H9 (cell line): ENCODE data around the gene ZNF429. TPM values are rescaled to one million over a fixed set of nuclear protein-coding genes. Genes with fewer than 3 reads are reported as not detected.

Experiments
- DNase-seq: peaks from one replicate; pipeline ENCODE4 v3.0.0-alpha.2; 2017
- H2AFZ ChIP-seq: one replicate; pipeline ENCODE4 v1.6.1; 2013; ENCODE audit warnings: mild to moderate bottlenecking, low read length, control low read depth, moderate library complexity
- H2AK5ac ChIP-seq: 2 replicates; pipeline ENCODE4 v1.6.1; 2013; ENCODE audit warnings: low read length, control low read depth, mixed read lengths; ENCODE audit not compliant: insufficient read length
- H2BK120ac ChIP-seq: one replicate; pipeline ENCODE4 v1.6.1; 2013; ENCODE audit warnings: low read depth, mild to moderate bottlenecking, low read length, control low read depth, inconsistent platforms; ENCODE audit not compliant: poor library complexity, severe bottlenecking
- H2BK12ac ChIP-seq: 2 replicates; pipeline ENCODE4 v1.6.1; 2013; ENCODE audit warnings: low read length, control low read depth, mixed read lengths, low read depth; ENCODE audit not compliant: insufficient read length
- H2BK15ac ChIP-seq: 2 replicates; pipeline ENCODE4 v1.6.1; 2013; ENCODE audit warnings: low read depth, low read length, control low read depth
- H2BK20ac ChIP-seq: one replicate; pipeline ENCODE4 v1.6.1; 2013; ENCODE audit warnings: low read depth, mild to moderate bottlenecking, low read length, control low read depth, inconsistent platforms; ENCODE audit not compliant: poor library complexity, severe bottlenecking
- H2BK5ac ChIP-seq: 2 replicates; pipeline ENCODE4 v1.6.1; 2013; ENCODE audit warnings: low read length, control low read depth, mixed read lengths; ENCODE audit not compliant: insufficient read length
- H3K14ac ChIP-seq: 2 replicates; pipeline ENCODE4 v1.6.1; 2013; ENCODE audit warnings: low read length, control low read depth; ENCODE audit not compliant: insufficient read depth
- H3K18ac ChIP-seq: 2 replicates; pipeline ENCODE4 v1.6.1; 2013; ENCODE audit warnings: low read depth, mild to moderate bottlenecking, mixed read lengths, low read length, control low read depth; ENCODE audit not compliant: insufficient read length
- H3K23ac ChIP-seq: 2 replicates; pipeline ENCODE4 v1.6.1; 2013; ENCODE audit warnings: low read length, control low read depth, mixed read lengths, low read depth; ENCODE audit not compliant: insufficient read length
- H3K23me2 ChIP-seq: 2 replicates; pipeline ENCODE4 v1.6.1; 2013; ENCODE audit warnings: low read depth, mild to moderate bottlenecking, mixed read lengths, low read length, control low read depth; ENCODE audit not compliant: insufficient read length, poor library complexity, severe bottlenecking
- H3K27ac ChIP-seq: 2 replicates; pipeline ENCODE4 v1.5.1; 2013; ENCODE audit warnings: low read length, control low read depth, mixed read lengths, low read depth; ENCODE audit not compliant: insufficient read length
- H3K27me3 ChIP-seq: 2 replicates; pipeline ENCODE4 v1.6.1; 2013; ENCODE audit warnings: low read length, control low read depth, inconsistent platforms; ENCODE audit not compliant: insufficient read depth
- H3K4ac ChIP-seq: 2 replicates; pipeline ENCODE4 v1.6.1; 2013; ENCODE audit warnings: low read depth, mild to moderate bottlenecking, control low read depth, inconsistent platforms, low read length, moderate library complexity
- H3K4me1 ChIP-seq: 2 replicates; pipeline ENCODE4 v1.6.1; 2013; ENCODE audit warnings: low read length, control low read depth, inconsistent platforms; ENCODE audit not compliant: insufficient read depth
- H3K4me2 ChIP-seq: 2 replicates; pipeline ENCODE4 v1.6.1; 2013; ENCODE audit warnings: low read length, control low read depth, mixed read lengths; ENCODE audit not compliant: insufficient read length, insufficient read depth
- H3K56ac ChIP-seq: 2 replicates; pipeline ENCODE4 v1.6.1; 2013; ENCODE audit warnings: low read depth, mild to moderate bottlenecking, mixed read lengths, low read length, control low read depth; ENCODE audit not compliant: insufficient read length
- H3K79me1 ChIP-seq: 2 replicates; pipeline ENCODE4 v1.6.1; 2013; ENCODE audit warnings: low read depth, mild to moderate bottlenecking, moderate library complexity, low read length, control low read depth, inconsistent platforms; ENCODE audit not compliant: insufficient read depth, poor library complexity, severe bottlenecking
- H3K79me2 ChIP-seq: 2 replicates; pipeline ENCODE4 v1.6.1; 2013; ENCODE audit warnings: low read length, control low read depth, inconsistent platforms; ENCODE audit not compliant: insufficient read depth
- H3K9ac ChIP-seq: 2 replicates; pipeline ENCODE4 v1.6.1; 2013; ENCODE audit warnings: low read length, control low read depth, mixed read lengths; ENCODE audit not compliant: insufficient read length; ENCODE audit errors: extremely low read depth
- H3K9me3 ChIP-seq: one replicate; pipeline ENCODE4 v1.6.1; 2013; ENCODE audit warnings: low read depth, low read length, inconsistent platforms; ENCODE audit not compliant: control insufficient read depth
- H3T11ph ChIP-seq: one replicate; pipeline ENCODE4 v1.6.1; 2013; ENCODE audit warnings: mild to moderate bottlenecking, low read length, control low read depth, inconsistent platforms
- H4K20me1 ChIP-seq: one replicate; pipeline ENCODE4 v1.6.1; 2013; ENCODE audit not compliant: control insufficient read depth, insufficient read length, insufficient read depth
- H4K5ac ChIP-seq: 2 replicates; pipeline ENCODE4 v1.6.1; 2013; ENCODE audit warnings: low read depth, mild to moderate bottlenecking, mixed read lengths, low read length, control low read depth; ENCODE audit not compliant: insufficient read length
- H4K8ac ChIP-seq: replicated peaks from 2 replicates; pipeline ENCODE4 v1.6.1; 2013; ENCODE audit warnings: low read length, control low read depth, mixed read lengths, low read depth; ENCODE audit not compliant: insufficient read length
- H4K91ac ChIP-seq: 2 replicates; pipeline ENCODE4 v1.6.1; 2013; ENCODE audit warnings: low read depth, mild to moderate bottlenecking, moderate library complexity, mixed read lengths, low read length, control low read depth; ENCODE audit not compliant: insufficient read length
- H3K27ac Mint-ChIP-seq, 3 experiments: 2 replicates in 2 of 3; 3 replicates in 1 of 3; pipeline ENCODE4 v1.8.0; 2020 to 2021; ENCODE audit warnings: mixed read lengths in 3 of 3, mild to moderate bottlenecking in 1 of 3, moderate library complexity in 1 of 3
- H3K27me3 Mint-ChIP-seq: 2 replicates; pipeline ENCODE4 v1.8.0; 2021; ENCODE audit warnings: low read depth, mild to moderate bottlenecking, moderate library complexity, mixed read lengths
- H3K36me3 Mint-ChIP-seq, 3 experiments: 2 replicates in 2 of 3; 3 replicates in 1 of 3; pipeline ENCODE4 v1.8.0; 2020 to 2021; ENCODE audit warnings: low read depth in 3 of 3, mixed read lengths in 3 of 3; ENCODE audit not compliant: insufficient read depth in 1 of 3
- H3K4me1 Mint-ChIP-seq, 2 experiments: 2 replicates each; pipeline ENCODE4 v1.8.0; 2020; ENCODE audit warnings: mixed read lengths in 2 of 2
- H3K4me3 Mint-ChIP-seq, 2 experiments: 2 replicates in 1 of 2; 3 replicates in 1 of 2; pipeline ENCODE4 v1.8.0; 2020 to 2021; ENCODE audit warnings: mild to moderate bottlenecking in 2 of 2, mixed read lengths in 2 of 2, moderate library complexity in 1 of 2
- H3K9me3 Mint-ChIP-seq, 2 experiments: 2 replicates in 1 of 2; 3 replicates in 1 of 2; pipeline ENCODE4 v1.8.0; 2020; ENCODE audit warnings: mild to moderate bottlenecking in 2 of 2, mixed read lengths in 2 of 2, moderate library complexity in 1 of 2
- WGBS: extraction: QIAGEN DNeasy Blood & Tissue Kit; methylation state at CpG from one replicate; pipeline ENCODE4 v1.1.7; 2013; ENCODE audit warnings: missing lambda C conversion rate, low lambda C conversion rate, mixed read lengths; ENCODE audit not compliant: insufficient read length; ENCODE audit errors: extremely low coverage; 5-methylcytosine and 5-hydroxymethylcytosine counted together
- total RNA-seq: library from RNA; stranded (reverse); gene quantifications from 2 replicates; pipeline ENCODE4 v1.2.1, GENCODE V29; 2021
- TF ChIP-seq, protein P1 (sequence below): fragments of 200-600 bp; sonication (generic); conservative IDR thresholded peaks from 3 replicates; pipeline ENCODE4 v1.8.0; 2021; ENCODE audit warnings: antibody characterized with exemption, mild to moderate bottlenecking

Gene ZNF429
- total RNA-seq, 1 experiment from 2014 or later = 11.2 TPM

DNA sequence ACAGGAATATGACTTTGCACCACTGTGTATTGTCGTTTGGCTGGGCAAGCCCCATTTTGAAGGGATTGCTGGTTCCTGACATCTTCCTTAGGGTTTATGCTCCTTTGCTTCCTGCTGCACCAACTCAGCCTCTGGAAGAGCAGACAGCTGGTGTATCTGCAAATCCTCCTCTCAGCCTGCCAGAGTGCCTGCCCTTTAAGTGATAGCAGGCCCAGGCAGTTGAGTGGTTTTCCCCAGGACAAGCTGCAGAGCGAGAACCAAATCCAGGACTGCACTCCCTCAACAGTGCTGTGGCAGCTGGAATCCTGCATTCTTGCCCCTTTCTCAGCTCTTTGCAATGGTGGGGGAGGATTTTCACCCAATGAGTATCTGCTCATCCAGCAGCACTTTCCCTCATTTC is 85.5 kb downstream of the ZNF429 start:
- H3K79me2 ChIP-seq = no peaks in the 10 kb centered on the region
- no peak overlapping the region for H4K91ac ChIP-seq
- no peak overlapping the region for H3K27ac ChIP-seq
- no peak overlapping the region for H2AK5ac ChIP-seq
- H2BK120ac ChIP-seq = no peak overlapping the region
- no peaks in the 10 kb centered on the region for H3K4me1 ChIP-seq
- H2BK12ac ChIP-seq = no peak overlapping the region
- DNase-seq = no peak
- no peak overlapping the region for H2BK5ac ChIP-seq
- no peak overlapping the region for H3K18ac ChIP-seq
- no peaks in the 10 kb centered on the region for H4K20me1 ChIP-seq
- no peak overlapping the region for H3K23ac ChIP-seq
- no peak overlapping the region for H4K8ac ChIP-seq
- H2BK15ac ChIP-seq = no peak overlapping the region
- no peak overlapping the region for H3T11ph ChIP-seq
- H3K79me1 ChIP-seq = no peaks in the 10 kb centered on the region
- no peak overlapping the region for H3K56ac ChIP-seq
- H2AFZ ChIP-seq = no peak overlapping the region
- Mint-ChIP-seq H3K4me1 (peaks cover 5 to 8% of the 10 kb centered on the region in 2 experiments), H3K36me3 (peaks cover 0 to 9% (median 2%) of the 10 kb centered on the region in 3 experiments; a peak in 4 of 7 replicates), H3K9me3 (peaks cover 61 to 75% of the 10 kb centered on the region in 2 experiments), H3K27ac (no peak overlapping the region), H3K4me3 (no peak overlapping the region; a peak in 1 of 5 replicates), H3K27me3 (peaks cover 25% of the 10 kb centered on the region)
- no CpG with 5 or more reads among the region's 2 CpGs for WGBS
- H4K5ac ChIP-seq = no peak overlapping the region
- no peak overlapping the region for H3K14ac ChIP-seq
- H3K9ac ChIP-seq = no peak overlapping the region
- TF ChIP-seq, protein P1, sequence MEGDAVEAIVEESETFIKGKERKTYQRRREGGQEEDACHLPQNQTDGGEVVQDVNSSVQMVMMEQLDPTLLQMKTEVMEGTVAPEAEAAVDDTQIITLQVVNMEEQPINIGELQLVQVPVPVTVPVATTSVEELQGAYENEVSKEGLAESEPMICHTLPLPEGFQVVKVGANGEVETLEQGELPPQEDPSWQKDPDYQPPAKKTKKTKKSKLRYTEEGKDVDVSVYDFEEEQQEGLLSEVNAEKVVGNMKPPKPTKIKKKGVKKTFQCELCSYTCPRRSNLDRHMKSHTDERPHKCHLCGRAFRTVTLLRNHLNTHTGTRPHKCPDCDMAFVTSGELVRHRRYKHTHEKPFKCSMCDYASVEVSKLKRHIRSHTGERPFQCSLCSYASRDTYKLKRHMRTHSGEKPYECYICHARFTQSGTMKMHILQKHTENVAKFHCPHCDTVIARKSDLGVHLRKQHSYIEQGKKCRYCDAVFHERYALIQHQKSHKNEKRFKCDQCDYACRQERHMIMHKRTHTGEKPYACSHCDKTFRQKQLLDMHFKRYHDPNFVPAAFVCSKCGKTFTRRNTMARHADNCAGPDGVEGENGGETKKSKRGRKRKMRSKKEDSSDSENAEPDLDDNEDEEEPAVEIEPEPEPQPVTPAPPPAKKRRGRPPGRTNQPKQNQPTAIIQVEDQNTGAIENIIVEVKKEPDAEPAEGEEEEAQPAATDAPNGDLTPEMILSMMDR = no peak
- peaks cover 5% of the 10 kb centered on the region for H3K23me2 ChIP-seq
- H2BK20ac ChIP-seq = no peak overlapping the region
- H3K4me2 ChIP-seq = no peak overlapping the region
- H3K27me3 ChIP-seq = peaks cover 2% of the 10 kb centered on the region; the same call in 1 of the 2 replicates
- H3K9me3 ChIP-seq = peaks cover 33% of the 10 kb centered on the region
- no peak overlapping the region for H3K4ac ChIP-seq
